Gastroesophageal sphincter (tissue), 3 donors: Measurements from ENCODE around the gene E2F3.
A peak's percentile ranks its signal among the peaks of the same experiment; 100 is the strongest.

ENCODE experiments used
- EP300 ChIP-seq: sonication (generic); formaldehyde crosslinking; IDR thresholded peaks from one replicate; pipeline ENCODE4 v1.6.1; 2017; ENCODE audit warnings: antibody characterized with exemption, mild to moderate bottlenecking
- POLR2A ChIP-seq, 2 donors: fragments of 450-650 bp; IDR thresholded peaks; one replicate each; pipeline ENCODE4 v1.6.1; 2017; ENCODE audit warnings: antibody characterized with exemption in 2 of 2, mild to moderate bottlenecking in 2 of 2, moderate library complexity in 1 of 2
- POLR2AphosphoS5 ChIP-seq: sonication (generic); formaldehyde crosslinking; IDR thresholded peaks from one replicate; pipeline ENCODE4 v1.6.1; 2017; ENCODE audit warnings: antibody characterized with exemption
- TF ChIP-seq, protein P1 (sequence below), 4 experiments: fragments of 200-600 bp in 2 of 4; fragments of 450-650 bp in 2 of 4; sonication (generic) in 1 of 4; IDR thresholded peaks; one replicate each; pipeline ENCODE4 v1.5.1; 2017 to 2019; ENCODE audit warnings: antibody characterized with exemption in 4 of 4, mild to moderate bottlenecking in 2 of 4, moderate library complexity in 2 of 4

DNA sequence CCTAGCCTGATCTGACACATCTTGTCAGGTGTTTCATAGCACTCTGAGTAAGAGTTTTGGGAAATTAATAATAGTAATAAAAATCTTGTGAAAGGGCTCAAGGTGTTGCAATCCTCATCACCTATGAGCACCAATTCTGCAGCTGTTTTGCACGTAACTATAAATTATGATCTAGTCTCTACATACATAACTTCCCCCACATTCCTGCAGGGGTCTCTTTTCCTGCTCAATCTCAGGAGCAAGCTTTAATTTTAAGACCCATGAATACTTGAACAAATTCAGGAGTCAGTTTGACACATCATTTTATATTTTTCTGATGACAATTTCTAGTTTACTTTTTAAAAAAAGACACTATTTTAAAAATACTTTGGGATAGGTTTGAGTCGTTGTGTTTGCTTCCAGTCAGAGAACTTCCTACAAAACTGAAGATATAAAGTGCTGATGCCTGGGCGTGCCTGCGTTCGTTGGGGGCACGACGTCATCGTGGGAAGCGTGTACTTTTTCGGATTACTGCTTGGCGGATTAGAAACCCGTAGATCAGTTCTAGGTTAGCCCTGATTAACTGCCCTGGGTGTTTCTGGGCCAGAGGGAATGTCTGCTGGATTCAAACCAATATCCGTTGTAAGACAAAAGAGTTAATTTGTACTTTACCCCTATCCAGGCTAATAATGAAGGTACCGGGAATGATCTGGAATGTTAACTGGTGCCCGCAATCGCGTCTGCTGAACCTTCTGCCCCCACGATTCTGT lies 1.0 kb upstream of the E2F3 start:
- TF ChIP-seq, protein P1, sequence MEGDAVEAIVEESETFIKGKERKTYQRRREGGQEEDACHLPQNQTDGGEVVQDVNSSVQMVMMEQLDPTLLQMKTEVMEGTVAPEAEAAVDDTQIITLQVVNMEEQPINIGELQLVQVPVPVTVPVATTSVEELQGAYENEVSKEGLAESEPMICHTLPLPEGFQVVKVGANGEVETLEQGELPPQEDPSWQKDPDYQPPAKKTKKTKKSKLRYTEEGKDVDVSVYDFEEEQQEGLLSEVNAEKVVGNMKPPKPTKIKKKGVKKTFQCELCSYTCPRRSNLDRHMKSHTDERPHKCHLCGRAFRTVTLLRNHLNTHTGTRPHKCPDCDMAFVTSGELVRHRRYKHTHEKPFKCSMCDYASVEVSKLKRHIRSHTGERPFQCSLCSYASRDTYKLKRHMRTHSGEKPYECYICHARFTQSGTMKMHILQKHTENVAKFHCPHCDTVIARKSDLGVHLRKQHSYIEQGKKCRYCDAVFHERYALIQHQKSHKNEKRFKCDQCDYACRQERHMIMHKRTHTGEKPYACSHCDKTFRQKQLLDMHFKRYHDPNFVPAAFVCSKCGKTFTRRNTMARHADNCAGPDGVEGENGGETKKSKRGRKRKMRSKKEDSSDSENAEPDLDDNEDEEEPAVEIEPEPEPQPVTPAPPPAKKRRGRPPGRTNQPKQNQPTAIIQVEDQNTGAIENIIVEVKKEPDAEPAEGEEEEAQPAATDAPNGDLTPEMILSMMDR (IDR thresholded peaks at IDR 0.05): peak in 3 of 4 experiments; percentile 16 to 33 (median 31)
- no peak for TF ChIP-seq POLR2A (IDR thresholded peaks at IDR 0.05)
- no peak for TF ChIP-seq POLR2AphosphoS5
- no peak for TF ChIP-seq EP300
